Anterior cingulate cortex (tissue), 58 donors: ENCODE data around the gene MAP1LC3B2.

Experiments used
- DNase-seq, 58 donors: peaks; one replicate each; lab custom pipeline; 2025; lab: John Stamatoyannopoulos, UW

The MAP1LC3B2 gene

DNA sequence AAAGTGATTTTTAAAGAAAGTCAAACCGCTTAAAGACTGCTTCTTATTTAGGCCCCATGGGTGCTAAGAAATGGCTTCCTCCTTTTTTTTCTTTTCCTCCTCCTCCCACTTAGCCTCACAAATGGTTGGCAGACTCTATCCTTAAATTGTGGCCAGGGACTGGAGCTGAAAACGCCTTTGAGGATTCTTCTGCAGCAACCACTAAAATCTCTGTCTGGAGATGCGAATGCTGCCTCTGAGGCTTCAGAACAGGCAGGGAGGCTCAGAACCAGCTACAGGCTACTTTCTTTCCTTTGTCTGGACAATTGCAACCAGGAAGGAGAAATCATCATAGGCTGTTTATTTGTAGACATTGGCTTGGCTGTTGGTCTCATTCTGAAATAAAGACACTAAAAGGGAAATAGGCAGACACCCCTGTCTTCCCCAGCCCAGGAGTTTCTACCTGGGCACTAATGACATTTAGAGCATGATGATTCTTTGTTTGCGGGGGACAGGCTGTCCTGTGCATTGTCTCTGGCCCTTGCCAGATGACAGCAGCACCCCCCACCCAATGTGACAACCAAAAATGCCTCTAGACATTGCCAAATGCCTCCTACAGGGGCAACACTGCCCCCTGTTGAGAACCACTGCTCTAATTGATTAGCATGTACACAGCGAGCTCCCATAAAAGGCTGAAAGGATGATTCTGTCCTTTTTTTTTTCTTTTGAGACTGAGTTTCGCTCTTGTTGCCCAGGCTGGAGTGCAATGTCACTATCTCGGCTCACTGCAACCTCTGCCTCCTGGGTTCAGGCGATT lies 50.3 kb downstream of the MAP1LC3B2 start:
- DNase-seq, result peak in 2 of 58 donors; percentile 3 to 25

DNA sequence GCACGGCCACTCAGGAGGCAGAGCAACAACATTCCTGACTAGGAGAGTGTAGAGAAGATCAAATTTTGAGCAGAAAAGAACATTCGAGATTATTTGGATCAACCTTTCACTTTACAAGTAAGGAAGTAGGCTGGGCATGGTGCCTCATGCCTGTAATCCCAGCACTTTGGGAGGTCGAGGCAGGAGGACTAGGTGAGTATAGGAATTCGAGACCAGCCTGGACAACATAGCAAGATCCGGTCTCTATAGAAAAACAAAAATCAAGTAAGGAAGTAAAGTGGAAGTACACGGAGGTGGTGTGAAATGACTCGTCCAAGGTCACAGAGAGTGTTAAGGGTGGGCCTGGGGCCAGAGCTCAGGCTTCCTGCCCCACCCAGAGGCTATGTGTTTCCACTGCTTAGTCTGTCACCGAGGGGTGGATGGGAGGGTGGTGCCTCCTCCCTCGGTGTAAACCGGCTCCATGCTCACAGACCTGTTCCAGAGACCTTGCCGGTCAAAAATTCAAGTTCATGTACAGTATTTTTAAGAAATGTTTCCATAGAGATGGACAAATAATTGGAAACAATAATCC lies 51.9 kb downstream of the MAP1LC3B2 start:
- DNase-seq, result no peak

DNA sequence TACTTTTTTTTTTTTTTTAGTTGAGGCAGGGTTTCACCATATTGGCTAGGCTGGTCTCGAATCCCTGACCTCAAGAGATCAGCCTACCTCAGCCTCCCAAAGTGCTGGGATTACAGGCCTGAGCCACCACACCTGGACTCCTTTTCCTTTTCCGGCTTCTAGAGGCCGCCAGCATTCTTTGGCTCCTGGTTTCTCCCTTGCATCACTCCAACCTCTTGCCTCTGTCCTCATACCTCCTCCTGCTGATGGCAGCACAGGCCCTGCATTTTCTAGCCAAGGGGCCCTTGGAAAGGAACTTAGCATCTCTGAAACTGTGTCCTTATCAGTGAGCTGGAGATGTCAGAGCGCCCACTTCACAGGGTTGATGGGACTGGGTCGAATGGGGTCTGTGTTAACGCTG lies 53.3 kb downstream of the MAP1LC3B2 start:
- no peak for DNase-seq

DNA sequence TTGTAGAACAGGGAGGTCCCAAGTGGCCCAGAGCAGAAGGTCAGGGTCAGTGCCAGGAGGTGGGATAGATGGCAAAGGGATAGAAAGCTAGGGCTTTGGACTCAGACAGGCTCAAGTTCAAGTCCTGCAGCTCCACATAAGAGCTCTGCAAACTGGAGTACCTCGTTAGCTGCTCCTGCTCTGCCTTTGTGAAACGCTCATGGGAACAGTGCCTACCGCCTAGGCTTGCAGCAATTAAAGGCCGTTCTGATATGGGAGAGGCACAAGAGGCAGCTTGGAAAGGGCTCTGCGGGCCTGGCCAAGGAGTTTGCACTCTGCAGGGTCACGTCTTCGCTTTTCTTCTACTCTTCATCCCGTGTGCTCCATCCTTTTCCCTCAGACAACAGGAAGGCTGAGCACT lies 54.1 kb downstream of the MAP1LC3B2 start:
- DNase-seq, result no peak

DNA sequence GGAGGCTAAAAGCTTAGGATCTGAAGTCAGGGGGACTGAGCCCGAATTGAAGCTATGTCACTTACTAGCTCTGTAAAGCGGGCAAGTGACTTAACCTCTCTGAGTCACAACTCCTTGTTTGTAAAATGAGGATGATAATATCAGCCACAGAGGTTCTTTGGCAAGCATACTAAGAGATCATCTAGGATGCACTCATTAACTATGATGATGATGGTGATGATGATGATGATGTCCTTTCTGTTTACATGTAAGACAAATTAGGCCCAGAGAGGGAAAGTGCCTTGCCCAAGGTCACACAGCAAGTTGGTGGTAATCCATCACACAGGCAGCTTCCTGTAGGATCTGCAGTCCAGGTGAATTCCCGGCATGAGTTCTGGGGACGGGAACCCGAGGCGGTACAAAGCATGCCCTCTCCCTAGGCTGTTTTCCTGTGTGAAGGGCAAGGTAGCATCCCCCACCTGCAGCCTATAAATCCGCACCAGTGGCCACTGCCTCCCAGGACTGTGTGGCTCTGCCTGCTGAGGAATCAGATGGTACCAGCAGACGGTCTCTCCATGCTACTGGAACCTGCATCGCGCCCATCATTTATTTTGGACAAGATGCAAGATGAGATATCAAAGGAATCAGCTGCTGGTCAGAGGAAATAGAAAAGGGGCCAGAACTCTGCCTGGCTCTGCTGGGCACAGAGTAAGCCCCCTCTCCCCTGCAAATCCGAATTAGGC lies 55.2 kb downstream of the MAP1LC3B2 start:
- DNase-seq, result no peak

DNA sequence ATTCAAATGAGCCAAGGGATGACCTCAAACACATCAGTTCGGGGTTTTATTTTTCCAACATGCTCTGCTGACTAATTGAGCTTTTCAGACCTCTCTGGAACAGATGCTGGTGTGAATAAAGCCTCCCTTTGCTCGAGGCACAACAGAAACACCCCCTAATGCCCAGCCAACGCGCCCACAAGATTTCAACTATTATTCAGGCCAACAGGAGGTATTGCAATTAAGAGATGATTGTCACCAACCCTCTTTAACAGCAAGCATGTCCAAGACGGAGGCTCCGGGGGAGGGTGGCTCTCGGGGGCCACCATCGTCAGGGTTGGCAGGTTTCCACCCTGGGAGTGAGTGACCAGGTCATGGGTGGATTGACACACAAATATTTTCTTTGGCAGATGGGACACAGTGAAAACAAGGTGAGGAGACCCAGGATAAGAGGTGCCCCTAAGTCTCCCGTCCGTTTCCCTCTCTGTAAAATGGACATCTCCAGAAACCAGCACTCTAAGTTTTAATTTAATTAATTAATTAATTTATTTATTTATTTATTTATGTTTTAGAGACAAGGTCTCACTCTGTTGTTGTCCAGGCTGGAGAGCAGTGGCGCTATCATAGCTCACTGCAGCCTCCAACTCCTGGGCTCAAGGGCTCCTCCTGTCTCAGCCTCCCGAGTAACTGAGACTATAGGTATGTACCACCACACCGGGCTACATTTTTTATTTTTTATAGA lies 56.1 kb downstream of the MAP1LC3B2 start:
- DNase-seq, result no peak

DNA sequence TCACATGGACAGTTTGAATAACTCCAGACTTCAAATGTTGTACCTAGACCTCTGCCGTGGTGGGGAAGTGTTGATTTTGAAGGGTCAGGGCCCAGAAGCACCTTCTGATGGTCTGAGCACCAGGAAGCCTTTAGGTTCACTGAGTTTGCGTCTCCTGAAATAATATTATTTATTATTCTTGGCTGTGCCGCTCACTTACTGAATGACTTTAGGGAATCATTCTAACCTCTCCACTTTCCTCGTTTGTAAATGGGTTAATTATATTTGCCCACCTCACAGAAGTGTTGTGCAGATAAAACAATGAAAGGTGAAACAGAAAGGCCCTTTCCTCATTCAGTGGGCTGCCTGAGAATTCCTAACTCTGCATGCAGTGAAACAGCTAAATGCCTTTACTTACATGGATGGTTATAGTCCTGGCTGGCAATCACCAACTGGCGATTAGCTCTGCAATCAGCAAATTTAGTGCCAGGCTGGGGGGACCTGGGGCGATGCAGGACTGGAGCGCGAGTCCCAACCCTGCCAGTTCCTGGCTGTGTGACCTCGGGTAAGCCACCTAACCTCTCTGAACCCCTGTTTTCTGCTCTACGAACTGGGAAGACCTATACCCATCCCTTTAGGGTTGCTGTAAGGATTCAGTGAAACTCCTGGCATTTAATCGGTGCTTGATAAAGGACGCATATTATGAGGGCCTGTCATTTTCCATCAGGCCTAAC lies 57.5 kb downstream of the MAP1LC3B2 start:
- DNase-seq, result no peak

DNA sequence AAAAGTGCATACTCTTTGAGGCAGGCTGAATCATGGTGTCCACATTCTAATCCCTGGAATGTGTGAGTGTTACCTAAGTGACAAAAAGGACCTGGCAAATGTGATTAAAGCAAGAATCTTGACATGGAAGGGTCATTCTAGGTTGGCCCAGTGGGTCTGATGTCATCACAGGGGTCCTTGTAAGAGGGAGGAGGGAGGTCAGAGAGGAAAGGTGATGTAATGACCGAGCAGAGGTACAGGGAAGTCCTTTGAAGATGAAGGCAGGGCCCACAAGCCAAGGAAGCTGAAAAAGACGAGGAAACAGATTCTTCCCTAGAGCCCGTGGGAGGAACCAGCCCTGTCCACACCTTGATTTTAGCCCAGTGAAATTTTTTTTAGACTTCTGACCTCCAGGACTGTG lies 60.1 kb downstream of the MAP1LC3B2 start:
- no peak for DNase-seq

DNA sequence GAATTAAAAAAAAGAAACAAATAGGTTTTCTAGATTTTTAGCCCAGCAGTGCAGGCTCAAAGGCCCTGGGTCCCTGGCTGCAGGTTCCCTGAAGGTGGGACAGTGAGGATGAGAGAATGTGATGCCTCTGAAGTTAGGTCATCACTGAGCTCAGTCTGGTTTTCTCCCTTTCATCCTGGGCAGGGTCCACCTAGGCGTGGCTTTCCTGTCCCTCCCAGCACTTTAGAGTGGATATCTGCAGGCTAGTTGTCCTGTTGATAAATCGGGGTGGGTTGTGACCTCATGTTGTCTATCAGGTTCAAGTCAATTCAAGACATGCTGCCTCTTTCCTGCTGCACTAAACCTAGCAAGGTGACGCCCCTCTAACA lies 60.9 kb downstream of the MAP1LC3B2 start:
- DNase-seq, result no peak

DNA sequence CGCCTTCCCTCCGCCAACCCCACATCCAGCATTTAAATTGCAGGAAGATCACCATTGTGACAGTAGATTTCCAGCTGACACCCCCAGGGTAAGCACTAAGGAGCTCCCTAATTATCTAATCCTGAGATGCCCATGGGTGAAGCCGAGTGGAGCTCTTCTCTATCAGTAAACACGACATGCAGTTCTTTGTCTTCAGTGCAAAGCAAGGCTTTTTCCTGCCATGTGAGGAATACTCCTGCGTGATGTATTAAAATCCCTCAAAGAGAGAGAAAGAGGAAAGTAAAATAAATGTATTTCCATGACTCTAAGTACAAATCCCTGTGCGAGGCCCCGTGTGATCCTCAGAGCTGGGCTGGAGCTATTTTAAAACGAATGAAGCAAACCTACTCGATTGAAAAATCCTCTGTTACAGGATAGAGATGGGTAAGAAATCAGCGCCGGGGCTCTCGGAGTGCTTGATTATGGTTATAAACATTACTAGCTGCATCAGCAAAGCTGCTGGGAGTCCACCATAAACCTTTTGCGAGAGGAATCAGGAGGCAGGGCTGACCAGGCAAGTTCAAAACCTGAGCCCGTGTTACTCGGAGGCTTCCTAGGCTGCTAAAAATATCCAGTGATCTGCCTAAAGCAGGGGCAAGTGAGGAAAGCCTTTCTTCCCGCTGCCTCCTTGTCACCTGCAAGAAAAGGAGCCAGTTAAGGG lies 61.5 kb downstream of the MAP1LC3B2 start:
- DNase-seq, result peak in 4 of 58 donors; percentile 4 to 13 (median 8)

DNA sequence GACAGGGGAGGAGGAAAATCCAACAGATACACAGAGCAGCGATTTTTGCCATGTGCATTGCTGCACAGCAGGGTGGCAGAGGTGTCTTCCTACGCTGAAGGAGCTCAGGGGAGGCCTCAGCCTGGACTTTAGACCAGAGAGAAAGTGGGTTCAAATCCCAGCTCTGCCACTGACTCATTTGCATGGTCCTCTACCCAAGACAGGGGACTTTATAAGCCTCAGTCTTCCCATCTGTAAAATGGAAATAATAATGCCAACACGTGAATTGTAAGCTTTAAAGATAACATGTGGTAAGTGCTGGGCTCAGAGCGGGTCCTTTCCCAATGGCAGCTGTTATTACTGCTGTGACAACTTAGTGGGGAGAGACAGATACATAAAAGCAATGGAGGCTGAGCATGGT lies 62.0 kb downstream of the MAP1LC3B2 start:
- no peak for DNase-seq

DNA sequence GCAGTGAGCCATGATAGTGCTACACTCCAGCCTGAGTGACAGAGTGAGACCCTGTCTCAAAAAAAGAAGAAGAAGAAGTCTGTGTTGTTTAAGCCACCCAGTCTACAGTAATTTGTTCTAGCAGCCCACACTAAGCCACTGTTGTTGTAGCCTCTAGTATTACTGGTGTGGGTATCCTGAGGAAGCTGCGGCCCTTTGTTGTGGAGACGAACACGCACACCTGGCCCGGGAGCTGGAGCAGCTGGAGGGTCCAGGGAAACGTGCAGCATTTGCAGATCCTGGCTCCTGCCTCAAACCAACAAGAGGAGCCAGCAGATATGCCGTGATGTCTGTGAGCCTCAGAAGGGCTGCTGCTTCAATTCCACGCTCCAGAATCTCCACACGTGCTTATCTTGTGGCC lies 65.3 kb downstream of the MAP1LC3B2 start:
- no peak for DNase-seq

DNA sequence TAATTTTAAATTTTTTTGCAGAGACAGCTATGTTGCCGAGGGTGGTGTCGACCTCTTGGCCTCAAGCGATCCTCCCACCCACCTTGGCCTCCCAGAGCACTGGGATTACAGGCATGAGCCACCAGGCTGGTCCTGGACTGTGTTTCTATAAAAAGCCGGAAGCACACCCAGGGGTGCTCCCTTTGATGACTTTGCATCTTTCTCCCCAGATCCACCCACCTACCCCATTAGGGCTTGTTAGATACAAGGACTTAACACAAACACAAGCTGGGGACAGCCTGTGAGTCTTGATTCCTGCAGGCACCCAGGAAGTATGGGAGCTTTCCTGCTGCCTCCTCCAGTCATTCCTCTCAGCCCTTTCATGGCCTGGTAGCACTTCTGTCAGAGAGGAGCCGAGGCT lies 67.0 kb downstream of the MAP1LC3B2 start:
- DNase-seq, result no peak
